Urothelium cell line (cell line): ENCODE data around the gene PPM1J.

ENCODE experiments used
- DNase-seq: peaks from one replicate; pipeline ENCODE4 v3.0.0; 2011; ENCODE audit warnings: low spot score, mixed read lengths
- FAIRE-seq: peaks from 2 replicates; lab custom pipeline; 2011; peaks lifted over from hg19 to GRCh38; lab: Jason Lieb, UNC

The PPM1J gene

GRCh38 chr1:112692681-112693080 is 22.5 kb downstream of the PPM1J start:
- FAIRE-seq = no peak
- DNase-seq = no peak

DNA sequence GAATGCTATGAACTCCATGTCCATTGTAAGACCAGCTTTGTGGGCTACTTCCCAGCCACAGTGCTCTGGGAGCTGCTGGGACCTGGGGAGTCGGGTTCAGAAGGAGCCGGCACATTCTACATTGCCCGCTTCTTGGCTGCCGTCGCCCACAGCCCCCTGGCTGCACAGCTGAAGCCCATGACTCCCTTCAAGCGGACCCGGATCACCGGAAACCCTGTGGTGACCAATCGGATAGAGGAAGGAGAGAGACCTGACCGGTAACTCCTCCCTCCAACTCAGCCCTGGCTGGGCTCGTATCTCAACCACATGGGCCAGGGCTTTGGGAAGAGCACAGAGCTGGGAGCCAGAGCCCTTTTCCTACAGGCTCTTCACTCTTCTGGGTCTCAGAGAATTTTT is 25.3 kb downstream of the PPM1J start:
- DNase-seq (no peak), FAIRE-seq (no peak)

GRCh38 chr1:112689196-112689841 is 25.8 kb downstream of the PPM1J start:
- DNase-seq (no peak), FAIRE-seq (no peak)

DNA sequence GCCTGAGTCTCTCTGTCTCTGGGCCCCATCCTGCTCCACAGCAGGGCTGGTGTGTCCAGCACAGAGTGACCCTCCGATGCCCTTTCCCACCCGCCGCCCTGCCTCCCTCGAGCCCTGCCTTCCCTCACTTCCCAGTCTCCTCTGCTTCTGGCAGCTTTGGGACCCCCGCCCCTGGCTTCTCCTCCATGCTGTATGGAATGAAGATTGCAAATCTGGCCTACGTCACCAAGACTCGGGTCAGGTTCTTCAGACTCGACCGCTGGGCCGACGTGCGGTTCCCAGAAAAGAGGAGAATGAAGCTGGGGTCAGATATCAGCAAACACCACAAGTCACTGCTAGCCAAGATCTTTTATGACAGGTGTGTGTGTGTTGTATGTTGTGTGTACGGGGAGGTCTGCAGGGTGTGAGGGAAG is 26.3 kb downstream of the PPM1J start:
- FAIRE-seq = no peak
- no peak for DNase-seq

GRCh38 chr1:112687785-112688496 is 27.2 kb downstream of the PPM1J start:
- DNase-seq (no peak), FAIRE-seq (no peak)

- FAIRE-seq (no peak), DNase-seq (no peak)
Measured at GRCh38 chr1:112687361-112687760, 27.8 kb downstream of the PPM1J start.

DNA sequence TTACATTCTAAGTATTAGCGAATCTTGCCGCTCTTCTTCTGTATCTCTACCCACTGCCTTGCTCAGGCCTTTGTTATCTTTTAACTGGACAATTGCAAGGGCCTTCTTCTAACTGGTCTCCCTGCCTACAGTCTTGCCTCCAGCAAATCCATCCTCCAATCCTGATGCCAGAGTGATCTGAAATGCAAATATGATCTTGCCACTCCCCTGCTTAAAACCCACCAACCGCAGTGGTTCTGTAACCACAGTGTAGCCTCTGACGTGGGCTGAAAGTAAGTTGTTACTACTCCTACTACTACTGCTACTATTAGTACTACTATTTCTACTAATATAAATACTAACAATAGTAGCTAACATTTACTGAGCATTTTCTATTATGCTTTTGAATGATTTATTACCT is 28.3 kb downstream of the PPM1J start:
- DNase-seq (no peak), FAIRE-seq (no peak)

DNA sequence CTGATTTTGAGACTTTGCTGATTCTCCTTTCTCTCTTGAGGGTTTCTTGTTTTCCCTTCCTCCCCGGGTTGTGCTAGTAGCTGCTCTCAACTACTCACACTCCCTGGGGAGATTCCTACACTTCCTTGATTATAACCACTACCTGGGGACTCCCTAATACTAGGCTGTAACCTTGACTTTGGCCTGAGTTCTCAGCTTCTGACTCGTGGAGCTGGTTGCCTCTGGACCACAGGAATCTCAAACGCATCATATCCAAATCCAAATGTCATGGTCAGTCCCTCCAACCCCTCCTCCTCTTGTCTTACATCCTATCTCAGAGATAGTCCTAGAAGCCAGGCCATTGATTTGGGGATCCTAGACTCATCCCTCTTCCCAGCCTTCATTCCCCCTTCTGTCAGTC is 28.7 kb downstream of the PPM1J start:
- DNase-seq (no peak), FAIRE-seq (no peak)

GRCh38 chr1:112685913-112686312 is 29.2 kb downstream of the PPM1J start:
- FAIRE-seq = no peak
- DNase-seq = no peak

DNA sequence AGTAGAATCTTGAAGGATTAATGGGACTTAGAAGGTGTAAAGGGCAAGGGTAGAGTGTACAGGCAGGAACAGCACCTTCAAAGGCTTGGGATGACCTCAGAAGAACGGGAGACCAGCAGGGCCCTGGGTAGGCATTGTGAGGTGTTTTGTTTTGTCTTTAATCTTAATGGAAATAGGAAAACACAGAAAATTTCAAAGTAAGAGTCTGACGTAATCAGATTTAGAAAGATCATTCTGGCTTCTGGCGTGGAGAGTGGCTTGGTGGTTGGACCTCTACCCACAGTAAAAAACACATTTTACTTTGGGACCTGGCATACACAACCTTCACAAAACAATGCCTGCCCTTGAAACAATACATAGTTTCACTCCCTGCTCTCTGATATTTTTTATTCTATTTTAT is 36.5 kb downstream of the PPM1J start:
- FAIRE-seq = no peak
- DNase-seq = no peak

- FAIRE-seq = no peak
Measured at GRCh38 chr1:112677501-112677900, 37.6 kb downstream of the PPM1J start.

DNA sequence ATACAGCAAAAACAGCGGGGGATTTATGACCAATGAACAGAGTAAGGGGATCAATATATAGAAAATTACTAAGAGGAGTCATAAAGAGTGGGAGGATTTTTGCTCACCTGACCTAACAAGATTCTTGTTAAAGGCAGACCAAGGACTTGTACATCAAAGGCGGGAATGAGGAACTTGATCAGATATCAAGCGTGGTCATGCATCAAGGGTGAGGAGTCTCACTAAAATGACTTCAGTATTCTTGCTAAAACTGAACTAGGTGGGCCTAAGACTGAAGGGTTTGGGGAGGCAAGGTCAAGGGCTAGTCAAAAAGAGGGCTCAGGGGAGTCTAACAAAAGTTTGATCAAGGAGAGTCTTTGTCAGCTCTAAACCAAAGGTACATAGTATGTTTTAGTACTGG is 38.6 kb downstream of the PPM1J start:
- FAIRE-seq (no peak), DNase-seq (no peak)

More at GRCh38 chr1:112677501-112677900, 37.6 kb downstream of the PPM1J start:
- DNase-seq = no peak

GRCh38 chr1:112675728-112676381 is 39.3 kb downstream of the PPM1J start:
- FAIRE-seq (no peak), DNase-seq (no peak)

DNA sequence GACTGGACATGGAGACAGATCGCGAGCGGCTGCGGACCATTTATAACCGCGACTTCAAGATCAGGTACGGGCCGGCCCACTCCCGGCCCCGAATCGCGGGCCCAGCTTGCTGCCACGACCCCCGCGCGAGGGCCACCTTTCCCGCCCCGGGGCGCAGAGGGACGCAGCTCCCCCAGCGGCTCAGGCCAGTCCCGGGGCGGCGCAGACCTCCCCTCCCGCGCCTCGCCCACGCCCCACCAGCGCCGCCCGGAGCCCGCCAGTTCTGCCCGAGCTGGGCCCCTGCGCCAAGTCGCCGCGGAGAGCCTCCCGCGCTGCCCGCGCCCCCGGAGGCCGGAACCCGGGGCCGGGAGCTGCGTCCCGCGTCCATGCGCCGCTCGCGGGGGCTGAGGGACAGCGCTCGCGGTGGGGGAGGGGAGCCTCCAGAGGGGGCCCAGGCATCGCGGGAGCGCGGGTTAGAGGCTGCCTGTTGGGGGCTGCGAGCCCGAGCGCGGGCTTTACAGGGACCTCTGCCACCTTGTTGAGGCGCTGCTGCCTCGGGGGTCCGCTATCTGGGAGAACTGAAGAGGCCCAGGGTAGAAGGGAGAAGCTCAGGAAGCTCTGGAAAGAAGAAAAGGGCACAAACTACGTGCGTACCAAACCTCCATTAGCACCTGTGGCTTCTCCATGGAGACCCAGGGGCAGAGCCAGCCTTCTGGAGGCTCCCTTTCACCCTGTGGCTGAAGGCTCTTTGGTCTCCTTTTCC is 40.0 kb downstream of the PPM1J start:
- peak; percentile 78 for DNase-seq
- FAIRE-seq = no peak

DNA sequence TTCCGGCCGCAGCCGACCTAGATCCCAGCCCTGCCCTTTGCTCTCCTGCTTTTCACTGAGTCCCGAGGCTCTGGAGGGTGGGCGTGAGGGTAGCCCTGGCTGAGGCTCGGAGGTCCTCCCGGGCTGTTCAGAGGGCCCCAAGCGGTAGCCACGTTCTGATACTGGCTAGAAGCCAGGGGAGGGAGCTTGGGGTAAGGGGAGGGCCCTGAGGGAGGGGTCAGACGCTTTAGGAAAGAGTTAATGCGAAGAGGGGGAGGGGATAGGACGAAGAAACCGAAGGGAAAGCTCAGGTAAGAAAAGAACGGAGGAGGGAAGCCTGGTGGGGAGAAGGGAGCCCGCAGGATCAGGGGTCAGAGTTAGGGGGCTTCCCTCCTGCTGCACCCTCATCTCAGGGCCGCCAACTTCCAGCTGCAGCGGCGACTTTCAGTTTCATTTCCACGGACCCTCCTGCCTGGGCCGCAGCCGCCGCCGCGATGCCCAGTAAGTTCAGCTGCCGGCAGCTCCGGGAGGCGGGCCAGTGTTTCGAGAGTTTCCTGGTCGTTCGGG is 40.6 kb downstream of the PPM1J start, which contains the start of gene MOV10:
MOV10 (plus strand) TSS at position 220 of the 546 bp plus-strand sequence; CDS start at position 474, 254 bp downstream.
- FAIRE-seq = no peak
- peak; percentile 82 for DNase-seq

- DNase-seq (peak; percentile 42), FAIRE-seq (no peak)
Measured at GRCh38 chr1:112673592-112674439, 41.3 kb downstream of the PPM1J start.

- FAIRE-seq (no peak), DNase-seq (no peak)
Measured at GRCh38 chr1:112672842-112673241, 42.3 kb downstream of the PPM1J start.

- DNase-seq = no peak
- no peak for FAIRE-seq
Measured at GRCh38 chr1:112672009-112672408, 43.1 kb downstream of the PPM1J start.

- FAIRE-seq = no peak
- no peak for DNase-seq
Measured at GRCh38 chr1:112666946-112667345, 48.2 kb downstream of the PPM1J start.

- FAIRE-seq = no peak
- no peak for DNase-seq
Measured at GRCh38 chr1:112665857-112666256, 49.3 kb downstream of the PPM1J start.
